Endothelial cell of umbilical vein (primary cell): ENCODE data around the gene CAMP.

Experiments used
- CTCF ChIP-seq, 2 donors: IDR thresholded peaks; 1 replicate in 1 of 2; 2 replicates in 1 of 2; pipeline ENCODE4 v1.5.1; 2011; ENCODE audit warnings: low read length in 2 of 2, mild to moderate bottlenecking in 2 of 2, moderate library complexity in 2 of 2, control low read depth in 1 of 2, inconsistent platforms in 1 of 2, low read depth in 1 of 2; ENCODE audit not compliant: insufficient read depth in 1 of 2; ENCODE audit errors: extremely low read depth in 1 of 2
- POLR2A ChIP-seq: IDR thresholded peaks from 2 replicates; pipeline ENCODE4 v1.6.1; 2012; ENCODE audit warnings: low read depth, mild to moderate bottlenecking, control low read depth, low read length
- POLR2AphosphoS5 ChIP-seq: IDR thresholded peaks from 2 replicates; pipeline ENCODE4 v1.6.1; 2012; ENCODE audit warnings: low read depth, mild to moderate bottlenecking, control low read depth, low read length, moderate library complexity; ENCODE audit not compliant: insufficient read depth

- TF ChIP-seq POLR2AphosphoS5 (no peak), CTCF (IDR thresholded peaks at IDR 0.05; ENCODE audit: extremely low read depth in 1 of 2, insufficient read depth in 1 of 2, low read depth in 1 of 2, low read length in 2 of 2) (no peak), POLR2A (no peak)
Observed at GRCh38 chr3:48189321-48189720, 34.0 kb upstream of the CAMP start.
